Measurements from ENCODE around the gene SPAG16. TPM values are rescaled to one million over a fixed set of nuclear protein-coding genes. Genes with fewer than 3 reads are reported as not detected.

SPAG16 gene
- total RNA-seq, 1 experiment from 2014 or later, result 0.30 TPM

DNA sequence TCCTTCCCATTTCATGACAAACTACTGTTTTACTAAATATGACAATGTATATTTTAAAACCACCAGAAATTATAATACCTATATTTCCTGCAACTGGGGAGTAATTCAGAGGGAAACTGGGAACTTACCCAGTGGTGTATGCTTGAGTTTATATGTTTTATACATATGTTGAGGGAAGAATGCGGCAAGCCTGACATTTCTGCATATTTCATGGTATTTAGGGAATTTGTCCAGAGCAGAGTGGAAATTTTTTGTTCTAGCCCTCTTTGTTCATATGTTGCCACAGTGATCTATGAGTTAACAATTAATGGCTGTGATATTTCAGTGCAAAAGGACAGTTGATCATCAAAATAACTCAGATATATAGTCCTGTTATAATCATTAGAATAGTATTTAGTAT, 895.8 kb downstream of the SPAG16 start:
- ChIA-PET CTCF (no interaction called here), RAD21 (ENCODE audit: low non-redundant PET in 1 of 2, low total read pairs in 2 of 2, uncharacterized antibody in 2 of 2, unreplicated experiment in 2 of 2) (no interaction called here), POLR2A (no interaction called here)
- H3K27me3 ChIP-seq (ENCODE audit: insufficient read depth, low read length), result no peaks in the 10 kb centered on the region
- H3K4me3 ChIP-seq (replicated peaks in 1 of 2; ENCODE audit: low read depth in 1 of 2, low read length in 2 of 2), result no peak overlapping the region
- H3K9ac ChIP-seq (ENCODE audit: low read length), result no peak overlapping the region
- TF ChIP-seq SP1 (IDR thresholded peaks at IDR 0.05; ENCODE audit: low read depth) (no peak), JUND (IDR thresholded peaks at IDR 0.05) (no peak), ATF3 (IDR thresholded peaks at IDR 0.05) (no peak), ZNF274 (IDR thresholded peaks at IDR 0.05; ENCODE audit: low read depth, low read length) (no peak), FOSL1 (IDR thresholded peaks at IDR 0.05; ENCODE audit: low read depth) (no peak), POLR2AphosphoS5 (IDR thresholded peaks at IDR 0.05; ENCODE audit: low read depth, low read length) (no peak), CBX3 (IDR thresholded peaks at IDR 0.05; ENCODE audit: low read depth) (no peak), EZH2 (IDR thresholded peaks at IDR 0.05) (no peak), POLR2A (IDR thresholded peaks at IDR 0.05; ENCODE audit: borderline replicate concordance, extremely low read depth, insufficient read depth, insufficient read length) (no peak), CTCF (IDR thresholded peaks at IDR 0.05 in 2 of 3, conservative IDR thresholded peaks at IDR 0.05 in 1 of 3; ENCODE audit: borderline replicate concordance in 1 of 3, insufficient read depth in 1 of 3, low read depth in 2 of 3, low read length in 2 of 3) (no peak), SIN3A (IDR thresholded peaks at IDR 0.05; ENCODE audit: low read depth) (no peak), ZFX (IDR thresholded peaks at IDR 0.05) (no peak), REST (IDR thresholded peaks at IDR 0.05; ENCODE audit: low read depth) (no peak), EZH2phosphoT487 (IDR thresholded peaks at IDR 0.05; ENCODE audit: borderline replicate concordance) (no peak)
- TF ChIP-seq, protein P1, sequence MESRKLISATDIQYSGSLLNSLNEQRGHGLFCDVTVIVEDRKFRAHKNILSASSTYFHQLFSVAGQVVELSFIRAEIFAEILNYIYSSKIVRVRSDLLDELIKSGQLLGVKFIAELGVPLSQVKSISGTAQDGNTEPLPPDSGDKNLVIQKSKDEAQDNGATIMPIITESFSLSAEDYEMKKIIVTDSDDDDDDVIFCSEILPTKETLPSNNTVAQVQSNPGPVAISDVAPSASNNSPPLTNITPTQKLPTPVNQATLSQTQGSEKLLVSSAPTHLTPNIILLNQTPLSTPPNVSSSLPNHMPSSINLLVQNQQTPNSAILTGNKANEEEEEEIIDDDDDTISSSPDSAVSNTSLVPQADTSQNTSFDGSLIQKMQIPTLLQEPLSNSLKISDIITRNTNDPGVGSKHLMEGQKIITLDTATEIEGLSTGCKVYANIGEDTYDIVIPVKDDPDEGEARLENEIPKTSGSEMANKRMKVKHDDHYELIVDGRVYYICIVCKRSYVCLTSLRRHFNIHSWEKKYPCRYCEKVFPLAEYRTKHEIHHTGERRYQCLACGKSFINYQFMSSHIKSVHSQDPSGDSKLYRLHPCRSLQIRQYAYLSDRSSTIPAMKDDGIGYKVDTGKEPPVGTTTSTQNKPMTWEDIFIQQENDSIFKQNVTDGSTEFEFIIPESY (IDR thresholded peaks at IDR 0.05; ENCODE audit: extremely low read depth, insufficient replicate concordance, low read length), result no peak
- no peaks in the 10 kb centered on the region for H3K79me2 ChIP-seq (ENCODE audit: insufficient read depth, low read length)
- DNase-seq (ENCODE audit: low read depth, low spot score) (no peak), ATAC-seq (no peak)
- H4K20me1 ChIP-seq (ENCODE audit: insufficient read depth), result no peaks in the 10 kb centered on the region
- H3K9me2 ChIP-seq (ENCODE audit: insufficient read depth), result no peaks in the 10 kb centered on the region
- H2AFZ ChIP-seq (ENCODE audit: low read depth, low read length, poor library complexity, severe bottlenecking), result no peak overlapping the region
- H3K27ac ChIP-seq (ENCODE audit: low read depth, low read length), result no peak overlapping the region
- BruUV-seq (replicated peaks), result no TSS peak
- no peak overlapping the region for H3K4me2 ChIP-seq (ENCODE audit: low read length)
- no peaks in the 10 kb centered on the region for H3K36me3 ChIP-seq (ENCODE audit: control insufficient read depth in 1 of 2, insufficient read depth in 2 of 2, low read length in 2 of 2)
- no peaks in the 10 kb centered on the region for H3K4me1 ChIP-seq (ENCODE audit: control insufficient read depth in 1 of 2, insufficient read depth in 2 of 2, low read length in 2 of 2)
- intact Hi-C loops (cut with micrococcal nuclease), result no loop called here
- H3K9me3 ChIP-seq (ENCODE audit: control insufficient read depth in 1 of 2, insufficient read depth in 1 of 2, low read depth in 1 of 2, low read length in 2 of 2), result no peaks in the 10 kb centered on the region
